ENCODE data around the gene ADRA2A. TPM values are rescaled to one million over a fixed set of nuclear protein-coding genes. Genes with fewer than 3 reads are reported as not detected.

Gene ADRA2A
- polyA plus RNA-seq, 1 donor from 2014 or later = not detected

- Mint-ChIP-seq H3K9me3 (no peaks in the 10 kb centered on the region), H3K4me1 (peaks cover 0 to 5% (median 0%) of the 10 kb centered on the region in 3 donors), H3K36me3 (peaks cover 1% of the 10 kb centered on the region), H3K4me3 (no peak overlapping the region), H3K27me3 (no peaks in the 10 kb centered on the region), H3K27ac (no peak overlapping the region)
Observed at GRCh38 chr10:111112333-111112732, 35.5 kb downstream of the ADRA2A start.

- Mint-ChIP-seq H3K27me3 (no peaks in the 10 kb centered on the region), H3K4me1 (peaks cover 0 to 5% (median 0%) of the 10 kb centered on the region in 3 donors), H3K27ac (no peak overlapping the region), H3K4me3 (no peak overlapping the region), H3K9me3 (no peaks in the 10 kb centered on the region), H3K36me3 (peaks cover 1% of the 10 kb centered on the region)
Observed at GRCh38 chr10:111113238-111113960, 36.6 kb downstream of the ADRA2A start.

DNA sequence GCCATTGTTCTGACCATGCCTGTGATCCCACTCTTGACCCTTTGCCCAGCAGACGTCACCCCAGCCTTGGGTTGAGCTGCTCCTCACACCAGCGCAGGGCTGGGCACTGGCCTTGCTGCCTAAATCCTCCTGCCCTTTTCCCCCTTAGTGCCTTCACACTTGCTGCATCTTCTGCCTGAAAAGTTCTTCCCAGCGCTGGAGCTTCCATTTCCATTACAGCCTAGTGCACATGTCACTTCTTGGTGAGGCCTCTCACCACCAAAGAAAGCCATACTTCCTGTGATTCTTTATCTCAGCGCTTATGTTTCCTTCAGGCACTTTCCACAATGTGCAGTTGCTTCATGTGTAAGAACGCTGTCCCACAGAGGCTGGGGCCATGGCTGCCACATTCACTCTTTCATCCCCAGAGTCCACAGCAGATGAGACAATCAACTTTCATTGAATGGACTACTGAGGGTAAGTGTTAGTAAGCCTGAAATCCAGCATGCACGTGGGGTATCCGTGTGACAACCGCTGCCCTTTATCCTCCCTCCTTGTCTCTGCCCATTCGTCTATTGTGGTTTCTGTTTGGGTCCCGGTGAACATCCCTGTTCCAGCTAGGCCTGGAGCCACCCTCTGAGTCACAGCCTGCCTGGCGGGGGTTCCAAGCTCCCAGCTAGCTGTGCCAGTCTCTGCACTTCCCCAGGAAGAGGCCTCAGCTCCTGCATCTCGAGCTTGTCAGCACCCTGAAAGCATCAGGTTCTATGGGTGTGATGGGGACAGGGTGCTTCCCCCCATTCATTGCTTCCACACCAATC lies 37.3 kb downstream of the ADRA2A start:
- Mint-ChIP-seq H3K4me3 (no peak overlapping the region), H3K9me3 (no peaks in the 10 kb centered on the region), H3K36me3 (peaks cover 1% of the 10 kb centered on the region), H3K27me3 (no peaks in the 10 kb centered on the region), H3K27ac (no peak overlapping the region), H3K4me1 (peaks cover 0 to 5% (median 0%) of the 10 kb centered on the region in 3 donors)

DNA sequence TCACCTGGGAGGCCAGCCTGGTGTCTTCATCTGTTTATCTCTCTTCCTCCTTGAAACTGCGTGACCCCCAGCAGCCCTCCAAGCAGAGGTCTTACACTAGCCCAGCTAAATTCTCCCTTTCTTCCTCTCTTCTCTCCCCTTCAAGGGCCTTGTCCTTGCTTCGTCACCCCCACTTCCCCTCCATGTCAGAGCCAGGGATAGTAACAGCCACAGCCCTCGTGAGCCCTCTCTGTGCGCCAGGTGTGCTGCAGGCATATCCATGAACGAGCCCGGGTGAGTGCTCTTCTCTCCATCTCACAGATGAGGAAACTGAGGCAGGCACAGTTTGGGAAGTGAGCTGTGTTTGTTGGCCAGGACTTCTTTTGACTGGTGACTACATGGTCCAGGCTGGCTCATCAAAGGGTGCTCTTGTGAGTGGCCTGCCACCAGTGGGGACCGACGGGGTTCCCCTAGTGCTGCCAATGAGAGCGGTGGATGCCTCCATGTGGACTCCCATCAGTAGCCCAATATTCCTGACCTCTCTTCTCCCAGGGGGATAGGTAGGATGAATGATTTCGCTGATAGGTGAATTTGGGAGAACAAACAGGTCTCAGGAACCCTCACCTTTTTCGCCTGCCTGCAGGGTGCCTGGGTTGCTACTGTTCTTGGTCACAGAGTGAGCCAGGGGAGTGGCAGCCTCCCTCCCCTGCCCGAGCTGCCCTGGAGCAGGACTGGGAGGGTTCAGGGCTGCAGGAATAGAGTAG lies 38.1 kb downstream of the ADRA2A start:
- H3K27ac Mint-ChIP-seq = no peak overlapping the region
- peaks cover 1% of the 10 kb centered on the region for H3K36me3 Mint-ChIP-seq
- H3K27me3 Mint-ChIP-seq = no peaks in the 10 kb centered on the region
- H3K4me1 Mint-ChIP-seq = peaks cover 0 to 4% (median 0%) of the 10 kb centered on the region in 3 donors
- no peak overlapping the region for H3K4me3 Mint-ChIP-seq
- H3K9me3 Mint-ChIP-seq = no peaks in the 10 kb centered on the region

- H3K4me3 Mint-ChIP-seq = no peak overlapping the region
- no peaks in the 10 kb centered on the region for H3K27me3 Mint-ChIP-seq
Observed at GRCh38 chr10:111116211-111116610, 39.4 kb downstream of the ADRA2A start.

DNA sequence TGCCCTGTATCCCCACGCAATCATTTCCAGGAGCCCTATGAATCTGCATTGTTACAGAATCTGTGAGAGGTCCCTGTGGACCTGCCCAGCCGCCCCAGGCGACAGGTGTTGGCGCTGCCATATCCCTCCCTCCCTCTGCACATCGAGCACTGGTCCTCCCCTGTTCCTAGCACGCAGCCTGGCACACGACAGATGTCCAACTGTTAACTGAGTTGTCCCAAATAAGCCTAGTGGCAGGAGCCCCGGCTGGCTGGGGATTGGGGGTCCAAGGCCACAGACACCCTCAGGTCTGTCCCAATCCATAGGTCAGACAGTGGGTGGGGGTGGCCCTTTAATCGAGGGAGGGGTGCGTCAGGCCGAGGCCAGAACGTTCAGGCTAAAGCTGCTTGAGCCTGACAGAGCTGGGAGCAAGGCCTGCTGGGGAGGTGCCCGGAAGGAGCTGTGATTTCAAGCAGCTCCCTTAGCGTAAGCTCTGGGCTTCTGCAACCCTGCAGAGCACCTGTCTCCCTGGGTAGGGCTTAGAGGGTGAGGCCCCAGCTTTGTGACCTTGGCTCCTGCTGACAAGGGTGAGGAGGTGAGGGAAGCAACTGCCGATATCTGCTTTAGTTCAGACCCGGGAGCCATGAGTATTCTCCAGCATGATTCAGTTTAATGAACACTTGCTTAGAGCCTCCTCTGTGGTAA lies 40.1 kb downstream of the ADRA2A start:
- H3K4me1 Mint-ChIP-seq = peaks cover 0 to 3% (median 0%) of the 10 kb centered on the region in 3 donors
- no peak overlapping the region for H3K4me3 Mint-ChIP-seq
- H3K27me3 Mint-ChIP-seq = peaks cover under 1% of the 10 kb centered on the region
- H3K9me3 Mint-ChIP-seq = no peaks in the 10 kb centered on the region
- H3K36me3 Mint-ChIP-seq = peaks cover 1% of the 10 kb centered on the region
- no peak overlapping the region for H3K27ac Mint-ChIP-seq

More at GRCh38 chr10:111116211-111116610, 39.4 kb downstream of the ADRA2A start:
- no peaks in the 10 kb centered on the region for H3K9me3 Mint-ChIP-seq
- H3K4me1 Mint-ChIP-seq = peaks cover 0 to 3% (median 0%) of the 10 kb centered on the region in 3 donors
- H3K27ac Mint-ChIP-seq = no peak overlapping the region
- H3K36me3 Mint-ChIP-seq = peaks cover 1% of the 10 kb centered on the region

DNA sequence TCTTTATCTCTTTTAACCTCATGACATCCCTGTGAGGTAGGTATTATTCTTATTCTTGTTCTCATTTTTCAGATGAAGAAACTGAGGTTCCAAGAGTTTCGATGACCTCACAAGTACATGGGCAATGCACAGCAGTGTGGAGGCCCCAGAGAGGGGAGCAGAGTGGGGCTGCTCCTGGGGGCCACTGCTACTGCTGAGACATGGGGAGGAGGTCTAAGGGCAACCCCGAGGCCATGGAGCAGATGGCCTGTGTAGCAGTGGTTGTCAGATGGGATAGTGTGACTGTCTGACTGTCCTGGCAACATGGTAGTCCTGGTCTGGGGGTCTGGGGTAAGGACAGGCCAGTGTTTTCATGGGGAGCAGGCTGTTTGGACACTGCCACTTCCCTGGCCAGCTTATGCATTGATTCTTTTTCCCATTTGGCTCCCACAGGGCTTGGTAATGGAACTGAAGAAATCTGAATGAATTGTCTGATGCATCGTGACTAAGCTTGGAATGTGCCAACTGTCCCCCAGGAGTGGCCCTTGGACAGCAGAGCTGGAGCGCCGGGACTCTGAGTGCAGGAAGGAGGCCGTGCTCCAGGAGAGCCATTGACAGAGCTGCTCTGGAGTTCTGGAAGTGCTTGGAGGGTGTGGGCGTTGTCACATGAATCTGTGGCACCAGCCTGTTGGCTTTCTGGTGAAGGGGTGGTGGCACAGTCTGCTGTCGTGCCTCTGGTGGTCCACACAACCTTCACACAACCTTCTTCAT lies 40.9 kb downstream of the ADRA2A start:
- Mint-ChIP-seq H3K36me3 (peaks cover 1% of the 10 kb centered on the region), H3K27me3 (peaks cover 2% of the 10 kb centered on the region), H3K4me1 (peaks cover 0 to 3% (median 0%) of the 10 kb centered on the region in 3 donors), H3K4me3 (no peak overlapping the region), H3K9me3 (no peaks in the 10 kb centered on the region), H3K27ac (no peak overlapping the region)

- no peak overlapping the region for H3K27ac Mint-ChIP-seq
- H3K4me1 Mint-ChIP-seq = peaks cover 0 to 3% (median 0%) of the 10 kb centered on the region in 3 donors
- peaks cover 1% of the 10 kb centered on the region for H3K36me3 Mint-ChIP-seq
- no peak overlapping the region for H3K4me3 Mint-ChIP-seq
- no peaks in the 10 kb centered on the region for H3K9me3 Mint-ChIP-seq
- peaks cover 2% of the 10 kb centered on the region for H3K27me3 Mint-ChIP-seq
Observed at GRCh38 chr10:111118758-111119157, 41.9 kb downstream of the ADRA2A start.

DNA sequence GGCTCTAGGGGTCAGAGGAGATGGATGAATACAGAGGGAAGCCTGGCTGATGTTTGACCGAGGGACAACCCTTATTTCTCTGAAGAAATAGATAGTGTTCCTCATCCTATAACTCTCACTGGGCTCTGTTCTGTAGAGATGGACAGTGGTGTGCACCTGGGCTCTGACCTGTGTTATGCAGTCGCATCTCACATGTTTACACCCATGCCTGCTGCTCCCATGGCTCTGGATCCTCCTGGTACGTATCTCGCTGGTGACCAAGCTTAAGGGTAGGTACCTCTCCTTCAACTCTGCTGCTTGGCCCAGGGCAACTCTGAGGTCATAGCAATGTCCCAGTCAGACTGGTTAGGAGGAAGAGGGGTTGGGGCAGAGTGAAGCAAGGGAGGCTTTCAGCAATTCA lies 42.8 kb downstream of the ADRA2A start:
- no peaks in the 10 kb centered on the region for H3K9me3 Mint-ChIP-seq
- H3K4me3 Mint-ChIP-seq = no peak overlapping the region
- H3K27me3 Mint-ChIP-seq = peaks cover 2% of the 10 kb centered on the region
- no peaks in the 10 kb centered on the region for H3K36me3 Mint-ChIP-seq
- no peak overlapping the region for H3K27ac Mint-ChIP-seq
- peaks cover 0 to 2% (median 0%) of the 10 kb centered on the region in 3 donors for H3K4me1 Mint-ChIP-seq

GRCh38 chr10:111122127-111122526 lies 45.3 kb downstream of the ADRA2A start:
- Mint-ChIP-seq H3K9me3 (peaks cover 0 to 2% (median 0%) of the 10 kb centered on the region in 3 donors), H3K27ac (no peak overlapping the region), H3K4me1 (no peaks in the 10 kb centered on the region), H3K27me3 (peaks cover 8% of the 10 kb centered on the region), H3K36me3 (no peaks in the 10 kb centered on the region), H3K4me3 (no peak overlapping the region)

DNA sequence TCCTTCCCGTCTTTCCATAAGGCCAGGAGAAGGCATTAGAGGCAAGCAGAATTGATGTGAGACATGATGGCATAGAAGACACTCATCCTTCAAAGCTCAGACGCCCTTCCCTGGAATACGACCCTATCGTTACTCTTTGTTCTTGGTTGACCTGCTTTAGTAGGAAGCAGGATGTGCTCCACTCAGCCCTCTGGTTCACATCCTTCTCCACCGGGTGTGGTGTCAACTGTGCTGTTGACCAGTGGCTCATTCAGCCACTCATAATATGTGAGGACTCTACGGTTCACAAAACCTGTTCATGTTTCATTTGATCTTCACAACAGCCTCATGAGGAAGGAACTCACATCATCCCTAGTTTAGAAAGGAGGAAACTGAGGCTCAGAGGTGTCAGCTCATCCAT lies 47.1 kb downstream of the ADRA2A start:
- H3K27ac Mint-ChIP-seq = no peak overlapping the region
- no peak overlapping the region for H3K4me3 Mint-ChIP-seq
- H3K27me3 Mint-ChIP-seq = peaks cover 8% of the 10 kb centered on the region
- no peaks in the 10 kb centered on the region for H3K36me3 Mint-ChIP-seq
- H3K4me1 Mint-ChIP-seq = peaks cover 0 to 1% (median 0%) of the 10 kb centered on the region in 3 donors
- peaks cover 0 to 2% (median 0%) of the 10 kb centered on the region in 3 donors for H3K9me3 Mint-ChIP-seq

- H3K27me3 Mint-ChIP-seq = peaks cover 8% of the 10 kb centered on the region
- peaks cover 0 to 2% (median 0%) of the 10 kb centered on the region in 3 donors for H3K4me1 Mint-ChIP-seq
- H3K36me3 Mint-ChIP-seq = no peaks in the 10 kb centered on the region
- no peak overlapping the region for H3K4me3 Mint-ChIP-seq
- peaks cover 0 to 2% (median 0%) of the 10 kb centered on the region in 3 donors for H3K9me3 Mint-ChIP-seq
- no peak overlapping the region for H3K27ac Mint-ChIP-seq
Observed at GRCh38 chr10:111125102-111125501, 48.3 kb downstream of the ADRA2A start.

GRCh38 chr10:111126077-111126476 lies 49.2 kb downstream of the ADRA2A start:
- Mint-ChIP-seq H3K27me3 (peaks cover 8% of the 10 kb centered on the region), H3K36me3 (no peaks in the 10 kb centered on the region), H3K27ac (no peak overlapping the region), H3K4me3 (no peak overlapping the region), H3K9me3 (peaks cover 0 to 2% (median 0%) of the 10 kb centered on the region in 3 donors), H3K4me1 (peaks cover 0 to 2% (median 0%) of the 10 kb centered on the region in 3 donors)

All from IgD-negative memory B cell (primary cell).